Urinary bladder (tissue), 4 donors: ENCODE measurements around the gene SLBP. TPM values are rescaled to one million over a fixed set of nuclear protein-coding genes. Genes with fewer than 3 reads are reported as not detected.

Experiments used
- DNase-seq: peaks from one replicate; pipeline ENCODE4 v3.0.0-alpha.2; 2015; ENCODE audit errors: extremely low spot score
- H3K27ac ChIP-seq: one replicate; pipeline ENCODE4 v1.5.1; 2013; ENCODE audit warnings: low read depth, mild to moderate bottlenecking, moderate library complexity
- H3K36me3 ChIP-seq: one replicate; pipeline ENCODE4 v1.6.1; 2013; ENCODE audit warnings: mild to moderate bottlenecking, moderate library complexity; ENCODE audit not compliant: insufficient read depth
- H3K4me1 ChIP-seq: one replicate; pipeline ENCODE4 v1.6.1; 2013; ENCODE audit warnings: mild to moderate bottlenecking, moderate library complexity; ENCODE audit not compliant: insufficient read depth
- H3K4me3 ChIP-seq: one replicate; pipeline ENCODE4 v1.5.1; 2013; ENCODE audit warnings: low read depth, low read length
- WGBS: extraction: QIAGEN DNeasy Blood & Tissue Kit; methylation state at CpG from one replicate; pipeline ENCODE4 v1.1.7; 2013; 5-methylcytosine and 5-hydroxymethylcytosine counted together
- polyA plus RNA-seq: library from polyadenylated mRNA; stranded (reverse); fragments of 200-250 nt; gene quantifications from one replicate; pipeline ENCODE4 v1.2.3, GENCODE V29; 2013
- total RNA-seq: library from RNA; depleted of rRNA; stranded (reverse); fragments of >200 nt; gene quantifications from one replicate; pipeline ENCODE4 v1.2.3, GENCODE V29; 2014
- donor health status: healthy with polysubstance abuse.
- donor health status: healthy.

SLBP gene
- total and polyA plus RNA-seq, 2 donors = 32.3 to 41.0 TPM

- 79% methylated on average over 10 of the region's 10 CpGs for WGBS
- no peak for DNase-seq
- Histone ChIP-seq H3K4me1 (no peaks in the 10 kb centered on the region), H3K4me3 (no peak overlapping the region), H3K36me3 (no peaks in the 10 kb centered on the region), H3K27ac (peak overlapping the region; percentile 73)
These were observed 41.2 kb upstream of the SLBP start for GRCh38 chr4:1753294-1753696.

- Histone ChIP-seq H3K36me3 (no peaks in the 10 kb centered on the region), H3K27ac (peak overlapping the region; percentile 73), H3K4me3 (no peak overlapping the region)
These were observed 40.3 kb upstream of the SLBP start for GRCh38 chr4:1752284-1753041.

GRCh38 chr4:1751919-1752283 is 39.8 kb upstream of the SLBP start:
- Histone ChIP-seq H3K4me3 (no peak overlapping the region), H3K27ac (no peak overlapping the region), H3K4me1 (no peaks in the 10 kb centered on the region), H3K36me3 (no peaks in the 10 kb centered on the region)
- 75% methylated on average over 8 of the region's 8 CpGs for WGBS
- no peak for DNase-seq

More at GRCh38 chr4:1752284-1753041, 40.3 kb upstream of the SLBP start:
- H3K4me1 ChIP-seq = no peaks in the 10 kb centered on the region
- no peak for DNase-seq
- 54% methylated on average over 35 of the region's 35 CpGs for WGBS

- no peak for DNase-seq
- 88% methylated on average over 31 of the region's 31 CpGs for WGBS
- Histone ChIP-seq H3K4me3 (no peak overlapping the region), H3K4me1 (no peaks in the 10 kb centered on the region), H3K36me3 (no peaks in the 10 kb centered on the region), H3K27ac (no peak overlapping the region)
These were observed 39.2 kb upstream of the SLBP start for GRCh38 chr4:1751155-1751918.

GRCh38 chr4:1750381-1751154 is 38.4 kb upstream of the SLBP start:
- H3K36me3 ChIP-seq = no peaks in the 10 kb centered on the region
- no peak overlapping the region for H3K4me3 ChIP-seq
- no peak for DNase-seq
- WGBS = 88% methylated on average over 18 of the region's 18 CpGs
- no peaks in the 10 kb centered on the region for H3K4me1 ChIP-seq
- no peak overlapping the region for H3K27ac ChIP-seq

- Histone ChIP-seq H3K27ac (no peak overlapping the region), H3K4me3 (no peak overlapping the region), H3K36me3 (no peaks in the 10 kb centered on the region), H3K4me1 (no peaks in the 10 kb centered on the region)
- WGBS = 67% methylated on average over 14 of the region's 14 CpGs
- DNase-seq = no peak
These were observed 37.7 kb upstream of the SLBP start for GRCh38 chr4:1749826-1750225.

- H3K27ac ChIP-seq = no peak overlapping the region
- no peak for DNase-seq
- H3K4me3 ChIP-seq = no peak overlapping the region
- no peaks in the 10 kb centered on the region for H3K36me3 ChIP-seq
- WGBS = 53% methylated on average over 3 of the region's 3 CpGs
- no peaks in the 10 kb centered on the region for H3K4me1 ChIP-seq
These were observed 37.3 kb upstream of the SLBP start for GRCh38 chr4:1749370-1749769.

GRCh38 chr4:1748465-1748995 is 36.4 kb upstream of the SLBP start:
- no peak overlapping the region for H3K4me3 ChIP-seq
- no peak for DNase-seq
- H3K27ac ChIP-seq = no peak overlapping the region
- no peaks in the 10 kb centered on the region for H3K4me1 ChIP-seq
- 3% methylated on average over 29 of the region's 29 CpGs for WGBS
- no peaks in the 10 kb centered on the region for H3K36me3 ChIP-seq

GRCh38 chr4:1747603-1747967 is 35.5 kb upstream of the SLBP start:
- H3K36me3 ChIP-seq = no peaks in the 10 kb centered on the region
- H3K4me1 ChIP-seq = no peaks in the 10 kb centered on the region
- 87% methylated on average over 16 of the region's 16 CpGs for WGBS
- no peak overlapping the region for H3K4me3 ChIP-seq
- H3K27ac ChIP-seq = no peak overlapping the region
- DNase-seq = no peak

GRCh38 chr4:1746919-1747602 is 34.9 kb upstream of the SLBP start:
- no peaks in the 10 kb centered on the region for H3K36me3 ChIP-seq
- H3K4me3 ChIP-seq = no peak overlapping the region
- no peak for DNase-seq
- H3K27ac ChIP-seq = no peak overlapping the region
- 81% methylated on average over 33 of the region's 33 CpGs for WGBS
- no peaks in the 10 kb centered on the region for H3K4me1 ChIP-seq

GRCh38 chr4:1746265-1746691 is 34.2 kb upstream of the SLBP start:
- Histone ChIP-seq H3K4me3 (no peak overlapping the region), H3K36me3 (no peaks in the 10 kb centered on the region), H3K4me1 (no peaks in the 10 kb centered on the region), H3K27ac (no peak overlapping the region)
- no peak for DNase-seq
- whole genome bisulfite sequencing = 15% methylated on average over 17 of the region's 17 CpGs

GRCh38 chr4:1745697-1746096 is 33.6 kb upstream of the SLBP start:
- Histone ChIP-seq H3K4me3 (no peak overlapping the region), H3K27ac (no peak overlapping the region), H3K36me3 (no peaks in the 10 kb centered on the region), H3K4me1 (no peaks in the 10 kb centered on the region)
- WGBS = 87% methylated on average over 12 of the region's 12 CpGs
- DNase-seq = no peak

- DNase-seq = no peak
- 93% methylated on average over 13 of the region's 13 CpGs for WGBS
These were observed 33.0 kb upstream of the SLBP start for GRCh38 chr4:1745165-1745564.

More at GRCh38 chr4:1745165-1745564, 33.0 kb upstream of the SLBP start:
- no peak overlapping the region for H3K4me3 ChIP-seq
- no peak overlapping the region for H3K27ac ChIP-seq
- H3K36me3 ChIP-seq = no peaks in the 10 kb centered on the region
- H3K4me1 ChIP-seq = no peaks in the 10 kb centered on the region
